ENCODE data around the gene ZNF488.

The ZNF488 gene

DNA sequence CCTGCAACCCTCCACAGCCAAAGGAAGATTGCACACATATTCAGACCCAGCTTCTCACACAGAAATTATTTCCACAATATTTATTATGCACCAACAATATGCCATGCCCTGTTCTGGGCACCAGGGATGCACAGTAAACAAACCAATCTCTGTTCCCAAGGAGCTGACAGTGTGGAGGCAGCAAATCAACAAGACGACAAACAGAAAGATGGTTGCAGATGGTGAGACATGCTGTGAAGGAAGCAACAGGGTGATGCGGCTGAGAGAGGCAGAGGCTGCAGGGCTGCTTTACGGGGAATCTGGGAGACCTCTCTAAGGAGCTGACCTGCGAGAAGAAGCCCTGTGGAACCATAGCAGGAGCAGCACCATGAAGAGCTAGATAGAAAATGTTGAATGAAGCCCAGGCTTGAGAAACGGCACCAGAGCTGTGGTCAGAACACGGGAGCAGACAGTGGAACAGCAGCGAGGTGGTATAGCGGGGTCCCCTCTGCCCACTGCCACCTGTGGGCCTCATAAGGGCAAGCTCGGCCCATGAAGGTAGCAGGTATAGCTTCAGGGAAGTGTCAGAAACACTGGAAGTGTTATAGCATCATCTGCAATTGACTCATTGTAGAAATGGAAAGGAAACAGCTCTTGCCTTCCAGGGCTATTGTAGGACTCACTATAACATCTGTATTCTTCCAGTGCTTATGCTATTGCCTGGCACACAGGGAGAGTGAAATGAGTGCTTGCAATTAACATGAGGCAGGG, 18.5 kb downstream of the ZNF488 start:
- DNase-seq: no peak

- DNase-seq: no peak
These were observed 19.2 kb downstream of the ZNF488 start for GRCh38 chr10:47364911-47365310.

DNA sequence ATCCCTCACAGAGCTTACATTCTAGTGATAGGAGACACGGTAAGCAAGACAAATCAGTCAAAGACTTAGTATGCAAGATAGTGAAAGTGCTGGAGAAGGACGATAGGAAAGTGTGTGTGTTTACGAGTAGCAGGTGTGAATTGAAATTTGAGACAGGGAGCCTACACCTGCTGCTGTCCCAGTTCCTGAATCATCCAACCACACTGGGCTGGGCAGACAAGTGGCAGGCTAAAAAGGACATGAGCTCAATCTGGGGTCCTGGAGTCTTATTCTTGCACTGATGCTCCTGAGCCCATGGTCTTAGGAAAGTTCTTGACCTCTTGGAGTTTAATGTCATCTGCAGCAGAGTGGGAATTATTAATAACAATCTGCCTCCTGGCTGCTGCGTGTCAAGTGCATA, 19.7 kb downstream of the ZNF488 start:
- DNase-seq: no peak

DNA sequence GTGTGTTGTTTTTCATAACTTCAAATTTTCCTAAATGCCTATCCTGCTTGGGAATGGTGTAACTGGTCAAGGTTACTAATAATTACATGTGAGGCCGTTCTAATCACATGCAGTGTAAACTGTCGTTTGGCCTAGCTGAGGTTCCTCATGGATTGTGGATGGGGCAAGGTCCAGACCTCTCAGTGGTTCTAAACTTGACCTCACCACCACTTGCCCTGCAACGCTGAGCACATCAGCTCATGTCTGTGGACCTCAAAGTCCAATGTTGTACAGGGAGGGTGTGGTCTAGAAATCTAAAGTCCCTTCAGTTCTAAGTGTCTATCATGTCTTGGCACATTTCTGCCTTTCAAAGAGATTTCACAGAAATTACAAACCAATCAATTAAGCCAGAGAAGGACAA, 20.3 kb downstream of the ZNF488 start:
- no peak for DNase-seq

DNA sequence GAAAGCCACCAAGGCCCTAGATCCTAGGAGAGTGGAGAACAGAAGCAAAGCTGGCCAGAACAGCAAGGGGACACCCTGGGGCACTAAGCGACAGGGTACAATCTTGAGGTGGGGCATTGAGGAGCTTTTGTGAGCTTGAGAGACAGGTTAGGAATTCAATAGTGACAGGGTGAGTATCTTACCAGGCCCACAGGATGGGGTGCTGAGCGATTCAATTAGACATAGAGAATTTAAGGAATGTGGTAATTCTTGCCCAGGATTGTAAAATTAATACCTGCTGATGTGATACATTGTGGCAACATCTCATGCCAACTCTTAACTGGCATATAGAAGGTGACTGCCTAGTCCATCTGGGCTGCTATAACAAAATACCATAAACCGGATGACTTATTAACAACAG, 21.9 kb downstream of the ZNF488 start:
- no peak for DNase-seq

- peak; percentile 15 for DNase-seq
These were observed 22.8 kb downstream of the ZNF488 start for GRCh38 chr10:47361293-47361692.

DNA sequence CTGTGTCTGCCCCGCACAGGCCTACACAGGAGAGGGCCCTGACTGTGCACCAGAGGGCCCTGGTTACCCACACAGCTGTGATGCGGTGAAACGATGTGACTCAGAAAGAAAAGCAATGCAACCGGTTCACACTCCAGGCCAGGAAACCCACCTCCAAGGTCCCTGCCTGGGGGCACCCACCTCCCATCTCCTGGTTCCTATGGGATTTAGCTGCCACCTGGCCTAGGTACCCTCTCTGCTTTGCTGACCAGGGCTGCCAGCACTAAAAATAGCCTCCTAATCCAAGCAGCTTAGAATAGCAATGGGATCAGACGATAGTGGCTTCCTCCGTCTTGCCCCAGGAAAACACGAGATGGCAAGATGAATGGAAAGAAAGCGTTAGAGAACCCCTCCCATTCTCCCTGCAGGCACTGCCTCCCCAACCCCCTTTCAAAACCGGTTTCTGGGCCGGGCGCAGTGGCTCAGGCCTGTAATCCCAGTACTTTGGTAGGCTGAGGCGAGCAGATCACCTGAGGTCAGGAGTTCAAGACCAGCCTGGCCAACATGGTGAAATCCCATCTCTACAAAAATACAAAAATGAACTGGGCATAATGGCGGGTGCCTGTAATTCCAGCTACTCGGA, 23.6 kb downstream of the ZNF488 start:
- DNase-seq: no peak

- DNase-seq: no peak
These were observed 24.3 kb downstream of the ZNF488 start for GRCh38 chr10:47359626-47360418.

DNA sequence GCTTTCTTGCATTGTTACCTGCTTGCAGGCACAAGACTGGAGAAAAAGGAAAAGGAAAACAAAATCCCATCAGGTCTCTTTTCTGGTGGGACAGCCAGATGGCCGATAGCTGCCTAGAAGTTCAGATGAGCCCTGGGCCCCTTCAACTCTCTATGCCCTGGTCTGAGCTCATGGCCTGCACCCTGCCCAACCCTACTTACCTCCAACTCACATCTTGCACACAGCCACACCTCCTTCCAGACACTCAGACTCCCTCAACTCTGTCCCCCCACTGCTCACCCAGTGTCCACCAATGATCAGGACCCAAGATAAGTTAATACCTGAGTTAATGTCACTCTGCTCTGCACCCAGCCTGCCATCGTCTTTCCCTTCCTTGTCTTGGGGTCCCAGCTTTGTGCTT, 25.0 kb downstream of the ZNF488 start:
- no peak for DNase-seq

- DNase-seq: no peak
These were observed 25.6 kb downstream of the ZNF488 start for GRCh38 chr10:47358457-47358856.

DNA sequence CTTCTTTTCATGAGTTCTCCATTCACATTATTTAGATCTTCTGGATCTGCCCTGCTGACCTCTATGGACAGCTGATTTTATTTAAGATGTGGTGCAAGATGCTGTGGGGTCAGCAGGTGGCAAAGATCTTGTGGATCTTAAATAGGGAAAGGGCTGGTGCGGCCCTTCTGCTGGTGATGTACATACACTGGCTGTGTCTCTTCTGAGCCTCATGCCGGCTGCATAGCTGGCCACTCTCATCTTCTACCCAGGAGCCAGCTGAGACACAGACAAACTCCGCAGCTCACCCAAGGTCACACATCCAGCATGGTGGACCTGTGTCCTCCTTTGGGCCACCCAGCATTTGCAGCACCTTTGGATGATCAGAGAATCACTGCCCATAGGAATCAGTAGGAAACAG, 26.2 kb downstream of the ZNF488 start:
- DNase-seq: no peak

- DNase-seq: no peak
These were observed 26.9 kb downstream of the ZNF488 start for GRCh38 chr10:47357131-47357582.

DNA sequence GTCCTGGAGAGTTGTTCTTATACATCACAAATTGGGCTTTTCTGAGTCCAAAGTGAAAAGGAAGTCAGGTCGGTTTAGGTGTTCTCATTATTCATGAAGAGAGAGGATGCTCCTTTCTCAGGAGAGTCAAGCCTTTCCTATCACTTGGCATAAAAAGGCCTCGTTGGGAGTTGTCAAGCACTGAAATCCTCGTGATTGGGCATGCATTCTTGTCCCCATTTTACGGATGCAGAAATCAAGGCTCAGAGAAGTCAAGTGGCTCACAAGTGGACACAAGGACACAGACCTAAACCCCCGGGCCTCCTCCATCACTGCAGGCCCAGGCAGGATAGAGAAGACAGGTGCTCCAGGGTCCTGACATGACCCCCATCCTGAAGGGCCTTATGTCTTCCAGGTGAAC, 27.4 kb downstream of the ZNF488 start:
- DNase-seq: no peak

- no peak for DNase-seq
These were observed 29.2 kb downstream of the ZNF488 start for GRCh38 chr10:47354900-47355299.

GRCh38 chr10:47354165-47354564, 29.9 kb downstream of the ZNF488 start:
- DNase-seq: no peak

GRCh38 chr10:47353351-47353750, 30.7 kb downstream of the ZNF488 start:
- DNase-seq: no peak

GRCh38 chr10:47351899-47352815, 31.9 kb downstream of the ZNF488 start:
- no peak for DNase-seq

- no peak for DNase-seq
These were observed 33.1 kb downstream of the ZNF488 start for GRCh38 chr10:47350671-47351640.

GRCh38 chr10:47349941-47350371, 34.1 kb downstream of the ZNF488 start:
- DNase-seq: no peak

DNA sequence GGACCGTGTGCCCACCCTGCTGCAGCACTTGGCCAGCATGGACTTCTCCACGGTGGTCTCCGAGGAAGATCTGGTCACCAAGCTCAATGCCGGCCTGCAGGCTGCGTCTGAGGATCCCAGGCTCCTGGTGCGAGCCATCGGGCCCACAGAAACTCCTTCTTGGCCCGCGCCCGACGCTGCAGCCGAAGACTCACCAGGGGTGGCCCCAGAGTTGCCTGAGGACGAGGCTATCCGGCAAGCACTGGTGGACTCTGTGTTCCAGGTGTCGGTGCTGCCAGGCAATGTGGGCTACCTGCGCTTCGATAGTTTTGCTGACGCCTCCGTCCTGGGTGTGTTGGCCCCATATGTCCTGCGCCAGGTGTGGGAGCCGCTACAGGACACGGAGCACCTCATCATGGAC, 34.6 kb downstream of the ZNF488 start:
- no peak for DNase-seq

DNA sequence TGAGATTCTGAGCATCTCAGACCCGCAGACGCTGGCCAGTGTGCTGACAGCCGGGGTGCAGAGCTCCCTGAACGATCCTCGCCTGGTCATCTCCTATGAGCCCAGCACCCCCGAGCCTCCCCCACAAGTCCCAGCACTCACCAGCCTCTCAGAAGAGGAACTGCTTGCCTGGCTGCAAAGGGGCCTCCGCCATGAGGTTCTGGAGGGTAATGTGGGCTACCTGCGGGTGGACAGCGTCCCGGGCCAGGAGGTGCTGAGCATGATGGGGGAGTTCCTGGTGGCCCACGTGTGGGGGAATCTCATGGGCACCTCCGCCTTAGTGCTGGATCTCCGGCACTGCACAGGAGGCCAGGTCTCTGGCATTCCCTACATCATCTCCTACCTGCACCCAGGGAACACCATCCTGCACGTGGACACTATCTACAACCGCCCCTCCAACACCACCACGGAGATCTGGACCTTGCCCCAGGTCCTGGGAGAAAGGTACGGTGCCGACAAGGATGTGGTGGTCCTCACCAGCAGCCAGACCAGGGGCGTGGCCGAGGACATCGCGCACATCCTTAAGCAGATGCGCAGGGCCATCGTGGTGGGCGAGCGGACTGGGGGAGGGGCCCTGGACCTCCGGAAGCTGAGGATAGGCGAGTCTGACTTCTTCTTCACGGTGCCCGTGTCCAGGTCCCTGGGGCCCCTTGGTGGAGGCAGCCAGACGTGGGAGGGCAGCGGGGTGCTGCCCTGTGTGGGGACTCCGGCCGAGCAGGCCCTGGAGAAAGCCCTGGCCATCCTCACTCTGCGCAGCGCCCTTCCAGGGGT, 35.2 kb downstream of the ZNF488 start:
- DNase-seq: no peak

Measured in stimulated activated CD4-positive, alpha-beta T cell treated with anti-CD3 and anti-CD28 coated beads, Interleukin-1b, Interleukin-23, amount 100 ng/mL, for 48 hours (primary cell).